Measurements from ENCODE around the gene XYLB. TPM values are rescaled to one million over a fixed set of nuclear protein-coding genes. Genes with fewer than 3 reads are reported as not detected.
"Not testable (repeated sequence)": the region's sequence is repeated elsewhere in the genome, so short reads cannot be mapped to it uniquely, and the experiment has no call there.

XYLB gene
- total RNA-seq, 2 experiments from 2014 or later = 5.9 to 6.9 TPM

DNA sequence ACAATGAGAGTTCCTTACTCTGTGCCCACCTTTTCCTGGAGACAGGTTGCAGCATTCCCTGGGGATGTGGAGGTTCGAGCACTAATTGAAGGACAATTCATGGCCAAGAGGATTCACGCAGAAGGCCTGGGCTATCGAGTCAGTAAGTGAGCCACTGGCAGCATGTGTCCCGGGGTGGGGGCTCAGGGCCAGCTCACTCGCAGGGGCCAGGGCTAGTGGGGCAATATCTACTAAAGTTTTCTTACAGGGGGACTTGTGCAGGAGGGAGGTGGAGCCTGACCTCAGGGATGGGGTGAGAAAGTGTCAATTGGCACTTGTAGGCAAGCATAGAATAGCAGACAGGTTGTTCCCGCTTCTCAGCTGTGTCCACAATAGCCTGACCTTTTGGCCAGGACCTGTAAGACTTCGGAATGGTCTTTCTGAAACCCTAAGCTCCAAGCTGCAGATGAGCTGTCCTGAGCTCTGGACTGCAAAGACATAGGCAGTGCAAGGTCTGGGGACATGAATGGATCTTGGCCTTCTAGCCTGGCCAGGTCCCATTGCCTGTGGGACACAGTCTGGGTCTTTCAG is 32.7 kb downstream of the XYLB start:
- POLR2A ChIA-PET = no interaction called here
- CTCF ChIA-PET = interaction anchor here (1.0 kb wide), 1 partner anchor 48 kb away, joined by 3 read pairs; no protein-coding TSS in a partner anchor

- CTCF ChIA-PET = interaction anchor here (0.6 kb wide), 1 partner anchor 9 kb away, joined by 3 read pairs; no protein-coding TSS in a partner anchor
These were observed 36.0 kb downstream of the XYLB start for GRCh38 chr3:38382506-38383080.

DNA sequence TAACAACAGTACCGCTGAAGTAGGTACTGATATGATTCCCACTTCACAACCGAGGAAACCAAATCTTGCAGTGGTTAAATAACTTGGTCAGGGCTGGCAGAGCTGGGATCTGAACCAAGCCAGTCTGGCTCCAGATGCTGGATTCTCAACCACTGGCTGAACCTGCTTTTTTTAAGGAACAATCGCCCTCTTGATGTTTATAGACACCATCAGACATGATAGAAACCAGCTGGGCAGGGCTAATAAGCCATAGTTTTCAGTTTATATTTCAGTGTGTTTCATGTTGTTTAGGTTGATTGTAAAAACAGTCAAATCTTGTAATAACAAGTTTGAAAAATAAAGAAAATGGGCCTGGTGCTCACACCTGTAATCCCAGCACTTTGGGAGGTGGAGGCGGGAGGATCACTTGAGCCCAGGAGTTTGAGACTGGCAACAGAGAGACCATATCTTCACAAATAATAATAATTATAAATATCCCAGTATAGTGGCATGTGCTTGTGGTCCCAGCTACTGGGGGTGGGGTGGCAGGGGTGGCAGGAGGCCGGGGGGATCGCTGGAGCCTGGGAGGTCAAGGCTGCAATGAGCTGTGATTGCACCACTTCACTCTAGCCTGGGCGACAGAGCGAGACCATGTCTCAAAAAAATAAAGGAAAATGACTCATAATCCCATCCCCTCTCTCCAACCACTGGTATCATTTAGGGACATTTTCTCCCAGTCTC is 36.7 kb downstream of the XYLB start:
- POLR2A ChIA-PET = no interaction called here
- CTCF ChIA-PET = interaction anchor here (0.6 kb wide), 1 partner anchor 8 kb away, joined by 3 read pairs; no protein-coding TSS in a partner anchor

More at GRCh38 chr3:38382506-38383080, 36.0 kb downstream of the XYLB start:
- POLR2A ChIA-PET = no interaction called here

GRCh38 chr3:38386992-38387750 is 40.6 kb downstream of the XYLB start:
- CTCF ChIA-PET = interaction anchor here (0.6 kb wide), 1 partner anchor 905 kb away, joined by 6 read pairs; no protein-coding TSS in a partner anchor
- POLR2A ChIA-PET = no interaction called here

DNA sequence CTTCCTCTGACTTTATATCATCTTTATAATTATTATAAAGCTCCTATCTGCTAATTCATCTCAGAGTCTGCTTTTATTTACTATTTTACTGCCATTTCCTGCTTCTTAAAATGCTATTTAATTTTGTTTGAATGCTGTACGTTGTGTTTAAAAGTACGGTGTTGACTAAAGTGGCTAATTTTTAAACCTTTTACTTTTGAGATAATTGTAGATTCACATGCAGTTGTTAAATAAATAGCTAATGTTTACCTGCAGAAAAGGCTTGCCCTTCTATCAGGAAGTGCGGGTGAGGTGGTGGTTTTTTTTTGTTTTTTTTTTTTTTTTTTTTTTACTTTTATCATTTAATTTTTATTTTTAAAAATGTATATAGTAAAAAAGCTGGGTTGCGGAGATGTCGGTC is 41.3 kb downstream of the XYLB start:
- ChIA-PET CTCF (interaction anchor here (0.6 kb wide), 1 partner anchor 905 kb away, joined by 6 read pairs; no protein-coding TSS in a partner anchor), POLR2A (no interaction called here)

DNA sequence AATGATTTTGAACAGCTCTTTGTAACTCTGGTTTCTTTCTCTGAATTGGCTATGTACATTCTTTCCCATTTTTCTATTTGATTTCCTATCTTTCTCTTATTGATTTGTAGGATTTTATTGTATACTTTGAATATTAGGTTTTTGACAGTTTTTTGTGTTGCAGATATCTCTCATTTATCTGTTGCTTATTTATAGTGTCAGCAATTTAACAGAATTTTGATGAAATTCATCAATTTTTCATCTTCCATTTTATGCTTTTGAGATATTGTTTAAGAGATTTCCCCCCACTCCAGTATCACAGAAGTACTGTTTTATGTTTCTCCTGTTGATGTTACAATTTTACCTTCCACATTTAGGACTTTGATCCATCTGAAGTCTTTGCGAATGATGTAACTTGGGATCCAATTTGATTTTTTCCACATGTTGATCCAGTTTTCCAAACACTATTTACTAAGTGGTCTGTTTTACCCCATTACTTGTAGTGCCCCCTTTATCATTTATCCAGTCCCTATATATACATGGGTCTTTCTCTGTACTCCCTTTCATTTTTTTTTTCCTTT is 46.1 kb downstream of the XYLB start:
- ChIA-PET POLR2A (no interaction called here), CTCF (no interaction called here)

GRCh38 chr3:38396239-38396638 is 49.7 kb downstream of the XYLB start:
- ChIA-PET CTCF (no interaction called here), POLR2A (no interaction called here)

- CTCF ChIA-PET = no interaction called here
- POLR2A ChIA-PET = no interaction called here
These were observed 50.3 kb downstream of the XYLB start for GRCh38 chr3:38396861-38397260.

GRCh38 chr3:38397320-38397719 is 50.7 kb downstream of the XYLB start:
- ChIA-PET POLR2A (interaction anchor here (0.7 kb wide), 1 partner anchor 178 kb away, joined by 3 read pairs; no protein-coding TSS in a partner anchor), CTCF (no interaction called here)

- CTCF ChIA-PET = no interaction called here
- POLR2A ChIA-PET = no interaction called here
These were observed 54.8 kb downstream of the XYLB start for GRCh38 chr3:38401246-38401962.

DNA sequence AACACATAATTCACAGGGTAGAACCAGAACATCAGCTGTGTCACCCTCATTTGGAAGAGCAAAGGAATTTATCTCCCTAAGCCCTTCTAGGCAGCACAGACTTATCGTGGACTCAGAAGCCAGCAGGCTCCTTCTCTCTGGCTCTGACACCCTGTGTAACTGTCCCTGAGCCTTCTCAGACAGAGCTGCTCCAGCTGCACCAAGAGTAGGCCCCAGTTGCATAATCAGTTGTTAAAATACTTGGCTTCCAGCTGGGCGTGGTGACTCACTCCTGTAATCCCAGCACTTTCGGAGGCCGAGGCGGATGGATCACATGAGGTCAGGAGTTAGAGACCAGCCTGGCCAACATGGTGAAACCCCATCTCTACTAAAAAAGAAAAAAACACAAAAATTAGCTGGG is 57.7 kb downstream of the XYLB start:
- POLR2A ChIA-PET = no interaction called here
- CTCF ChIA-PET = no interaction called here

GRCh38 chr3:38411591-38411990 is 65.0 kb downstream of the XYLB start:
- POLR2A ChIA-PET = no interaction called here
- CTCF ChIA-PET = no interaction called here

GRCh38 chr3:38420758-38421157 is 74.2 kb downstream of the XYLB start:
- CTCF ChIA-PET, POLR2A ChIA-PET: not testable (repeated sequence)

- ChIA-PET POLR2A (no interaction called here), CTCF (no interaction called here)
These were observed 75.2 kb downstream of the XYLB start for GRCh38 chr3:38421679-38422336.

GRCh38 chr3:38426798-38427426 is 80.3 kb downstream of the XYLB start:
- CTCF ChIA-PET, POLR2A ChIA-PET: not testable (repeated sequence)

GRCh38 chr3:38432871-38433658 is 86.5 kb downstream of the XYLB start:
- CTCF ChIA-PET, POLR2A ChIA-PET: not testable (repeated sequence)

GRCh38 chr3:38433661-38434060 is 87.1 kb downstream of the XYLB start:
- CTCF ChIA-PET, POLR2A ChIA-PET: not testable (repeated sequence)

Measured in activated CD8-positive, alpha-beta memory T cell treated with anti-CD3 and anti-CD28 coated beads for 36 hours (primary cell).